DND-41 (cell line): ENCODE measurements around the gene DNAH17.

Experiments used
- ATAC-seq: fragments of 200-7000 bp; cut with Tn5 transposase; 3 replicates; pipeline ENCODE4 v1.9.1; 2021; ENCODE audit warnings: low read depth; ENCODE audit not compliant: insufficient read depth
- DNase-seq: peaks from one replicate; pipeline ENCODE4 v3.0.0-alpha.2; 2020
- H2AFZ ChIP-seq: 2 replicates; pipeline ENCODE4 v1.6.0; 2012; ENCODE audit warnings: low read depth, low read length
- H3K27ac ChIP-seq: 2 replicates; pipeline ENCODE4 v1.5.1; 2012; ENCODE audit warnings: low read length, inconsistent platforms
- H3K27me3 ChIP-seq: fragments of 200-600 bp; sonication (generic); 2 replicates; pipeline ENCODE4 v1.6.0; 2012; ENCODE audit warnings: low read length, mild to moderate bottlenecking, inconsistent platforms; ENCODE audit not compliant: insufficient read depth, poor library complexity
- H3K36me3 ChIP-seq: 2 replicates; pipeline ENCODE4 v1.5.1; 2012; ENCODE audit warnings: low read length, inconsistent platforms; ENCODE audit not compliant: insufficient read depth
- H3K4me1 ChIP-seq: 2 replicates; pipeline ENCODE4 v1.5.1; 2012; ENCODE audit warnings: mild to moderate bottlenecking, low read length; ENCODE audit not compliant: insufficient read depth
- H3K4me2 ChIP-seq: 2 replicates; pipeline ENCODE4 v1.6.0; 2012; ENCODE audit warnings: mild to moderate bottlenecking, moderate library complexity, low read length, inconsistent platforms; ENCODE audit not compliant: insufficient read depth
- H3K4me3 ChIP-seq, 2 experiments: fragments of 200-600 bp in 1 of 2; shearing (Covaris generic) in 1 of 2; 2 replicates each; pipeline ENCODE4 v1.5.1; 2012 to 2016; ENCODE audit warnings: inconsistent platforms in 2 of 2, low read length in 2 of 2, mild to moderate bottlenecking in 2 of 2, low read depth in 1 of 2, moderate library complexity in 1 of 2
- H3K79me2 ChIP-seq: 2 replicates; pipeline ENCODE4 v1.6.0; 2012; ENCODE audit warnings: low read length, inconsistent platforms; ENCODE audit not compliant: insufficient read depth
- H3K9ac ChIP-seq: 2 replicates; pipeline ENCODE4 v1.6.0; 2012; ENCODE audit warnings: low read depth, mild to moderate bottlenecking, inconsistent platforms, low read length, moderate library complexity
- H3K9me3 ChIP-seq: 2 replicates; pipeline ENCODE4 v1.5.1; 2012; ENCODE audit warnings: low read length, moderate library complexity, mild to moderate bottlenecking, inconsistent platforms; ENCODE audit not compliant: insufficient read depth, severe bottlenecking
- H4K20me1 ChIP-seq: 2 replicates; pipeline ENCODE4 v1.6.0; 2012; ENCODE audit warnings: low read length; ENCODE audit not compliant: insufficient read depth
- EZH2 ChIP-seq: IDR thresholded peaks from 3 replicates; pipeline ENCODE4 v1.6.1; 2012; ENCODE audit warnings: borderline replicate concordance, low read depth, mild to moderate bottlenecking, moderate library complexity, low read length, inconsistent platforms; ENCODE audit not compliant: severe bottlenecking
- TF ChIP-seq, protein P1 (sequence below): IDR thresholded peaks from 2 replicates; pipeline ENCODE4 v1.5.1; 2012; ENCODE audit warnings: borderline replicate concordance, low read length, moderate library complexity, mild to moderate bottlenecking; ENCODE audit not compliant: poor library complexity, severe bottlenecking; ENCODE audit errors: extremely low read depth

DNAH17 gene

DNA sequence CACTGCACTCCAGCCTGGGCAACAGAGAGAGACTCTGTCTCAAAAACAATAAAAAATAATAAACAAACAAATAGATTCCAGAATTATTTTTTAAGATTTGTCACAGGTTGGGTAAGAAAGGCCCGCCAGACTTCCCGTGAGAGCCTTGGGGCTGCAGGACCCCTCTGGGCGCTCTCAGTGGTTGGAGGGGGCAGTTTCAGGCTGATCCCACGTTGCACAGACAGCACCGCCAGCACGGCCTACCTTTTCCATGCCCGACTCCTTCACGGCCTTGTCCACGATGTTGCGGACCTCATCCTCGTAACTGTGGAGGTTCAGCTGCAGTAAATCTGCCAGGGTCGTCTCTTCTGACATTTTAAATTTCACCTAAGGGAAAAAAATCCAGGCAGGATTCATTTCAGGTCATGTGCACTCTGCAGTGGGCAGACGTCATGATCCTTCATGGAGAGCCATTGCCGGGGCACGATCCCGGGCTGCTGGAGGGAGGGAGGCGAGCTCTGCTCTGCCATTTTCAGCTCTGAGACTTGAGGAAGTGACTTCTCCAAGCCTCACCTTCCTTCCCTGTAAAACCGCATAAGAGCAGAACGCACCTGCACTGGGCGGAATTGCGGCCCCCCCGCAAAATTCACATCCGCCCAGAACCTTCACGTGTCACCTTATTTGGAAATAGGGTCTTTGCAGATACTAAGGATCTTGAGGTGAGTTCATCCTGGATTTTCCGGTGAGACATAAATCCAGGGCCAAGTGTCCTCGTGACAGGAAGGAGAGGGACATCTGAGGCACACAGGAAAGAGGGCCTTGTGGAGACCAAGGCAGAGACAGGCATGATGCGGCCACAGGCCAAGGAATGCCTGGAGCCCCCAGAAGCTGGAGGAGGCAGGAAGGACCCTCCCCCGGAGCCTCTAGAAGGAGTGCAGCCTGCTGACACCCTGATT lies 66.8 kb downstream of the DNAH17 start:
- no peak overlapping the region for H3K9ac ChIP-seq
- H2AFZ ChIP-seq: no peak overlapping the region
- no peak for TF ChIP-seq EZH2
- TF ChIP-seq, protein P1, sequence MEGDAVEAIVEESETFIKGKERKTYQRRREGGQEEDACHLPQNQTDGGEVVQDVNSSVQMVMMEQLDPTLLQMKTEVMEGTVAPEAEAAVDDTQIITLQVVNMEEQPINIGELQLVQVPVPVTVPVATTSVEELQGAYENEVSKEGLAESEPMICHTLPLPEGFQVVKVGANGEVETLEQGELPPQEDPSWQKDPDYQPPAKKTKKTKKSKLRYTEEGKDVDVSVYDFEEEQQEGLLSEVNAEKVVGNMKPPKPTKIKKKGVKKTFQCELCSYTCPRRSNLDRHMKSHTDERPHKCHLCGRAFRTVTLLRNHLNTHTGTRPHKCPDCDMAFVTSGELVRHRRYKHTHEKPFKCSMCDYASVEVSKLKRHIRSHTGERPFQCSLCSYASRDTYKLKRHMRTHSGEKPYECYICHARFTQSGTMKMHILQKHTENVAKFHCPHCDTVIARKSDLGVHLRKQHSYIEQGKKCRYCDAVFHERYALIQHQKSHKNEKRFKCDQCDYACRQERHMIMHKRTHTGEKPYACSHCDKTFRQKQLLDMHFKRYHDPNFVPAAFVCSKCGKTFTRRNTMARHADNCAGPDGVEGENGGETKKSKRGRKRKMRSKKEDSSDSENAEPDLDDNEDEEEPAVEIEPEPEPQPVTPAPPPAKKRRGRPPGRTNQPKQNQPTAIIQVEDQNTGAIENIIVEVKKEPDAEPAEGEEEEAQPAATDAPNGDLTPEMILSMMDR: no peak
- no peaks in the 10 kb centered on the region for H3K4me1 ChIP-seq
- no peak overlapping the region for H3K27ac ChIP-seq
- no peak for ATAC-seq
- no peaks in the 10 kb centered on the region for H3K36me3 ChIP-seq
- no peak for DNase-seq
- H3K9me3 ChIP-seq: no peaks in the 10 kb centered on the region
- no peaks in the 10 kb centered on the region for H3K27me3 ChIP-seq
- no peak overlapping the region for H3K4me2 ChIP-seq
- no peak overlapping the region for H3K4me3 ChIP-seq
- H4K20me1 ChIP-seq: no peaks in the 10 kb centered on the region
- no peaks in the 10 kb centered on the region for H3K79me2 ChIP-seq

DNA sequence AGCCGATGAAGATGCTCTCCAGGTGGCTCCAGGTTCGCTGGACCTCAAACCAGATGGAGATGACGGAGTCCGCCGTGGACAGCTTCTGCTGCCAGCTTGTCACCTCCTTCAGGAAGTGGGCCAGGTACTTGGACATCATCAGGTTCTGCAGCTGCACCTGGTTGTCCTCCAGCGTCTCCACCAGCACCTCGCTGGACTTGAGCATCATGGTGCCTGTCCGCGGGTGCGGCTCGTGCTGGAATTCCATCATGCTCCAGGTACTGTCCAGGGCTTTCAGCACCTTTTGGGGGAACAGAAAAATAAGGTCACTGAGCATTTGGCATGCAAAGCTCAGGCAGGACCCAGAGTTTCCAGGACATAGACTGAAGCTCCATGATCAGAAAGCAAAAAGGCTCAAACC lies 69.7 kb downstream of the DNAH17 start:
- Histone ChIP-seq H3K9ac (no peak overlapping the region), H3K79me2 (no peaks in the 10 kb centered on the region), H3K36me3 (no peaks in the 10 kb centered on the region), H3K27me3 (no peaks in the 10 kb centered on the region), H3K4me2 (no peak overlapping the region), H4K20me1 (no peaks in the 10 kb centered on the region), H3K9me3 (no peaks in the 10 kb centered on the region), H3K4me1 (no peaks in the 10 kb centered on the region), H2AFZ (no peak overlapping the region), H3K27ac (no peak overlapping the region), H3K4me3 (no peak overlapping the region)
- no peak for TF ChIP-seq EZH2
- TF ChIP-seq, protein P1: no peak
- ATAC-seq (no peak), DNase-seq (no peak)

DNA sequence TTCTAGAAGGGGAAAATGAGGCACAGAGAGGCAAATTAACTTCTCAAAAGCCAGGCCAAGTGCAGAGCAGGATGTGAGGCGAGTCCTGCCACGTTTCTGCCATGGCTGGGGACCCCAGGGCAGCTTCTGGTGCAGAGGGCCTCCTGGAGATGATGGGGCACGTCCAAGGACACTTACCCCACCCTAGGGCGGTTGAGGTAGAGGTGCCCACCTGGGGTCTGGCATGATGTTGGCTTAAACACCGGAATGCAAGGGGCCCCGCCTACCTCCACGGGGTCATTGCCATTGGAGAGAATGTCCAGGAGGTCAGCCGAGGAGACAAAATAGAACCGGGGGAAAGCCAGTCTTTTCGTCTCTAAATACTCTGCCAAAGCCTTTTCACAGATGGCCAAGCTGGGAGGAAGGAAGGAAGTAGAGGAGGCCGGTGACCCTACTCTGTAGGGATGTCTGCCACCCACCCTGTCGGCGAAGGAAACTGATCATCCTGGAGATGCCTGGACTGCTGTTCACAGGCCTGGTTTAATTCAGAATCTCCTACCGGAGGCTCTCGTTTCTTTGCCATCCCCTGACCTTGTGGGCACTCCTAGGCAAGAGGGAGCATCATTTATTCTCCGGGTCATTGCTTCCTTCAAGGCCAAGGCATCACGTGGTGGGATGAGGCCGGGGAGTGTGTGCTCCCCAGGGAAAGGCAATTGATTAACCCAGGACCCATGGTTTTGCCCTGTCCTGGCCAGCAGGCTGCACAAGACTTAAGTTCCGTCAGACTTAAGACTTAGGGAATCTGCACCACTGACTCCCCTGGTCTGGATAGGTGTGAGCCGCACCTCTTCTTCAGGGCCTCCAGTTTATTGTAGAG lies 70.5 kb downstream of the DNAH17 start:
- no peaks in the 10 kb centered on the region for H3K79me2 ChIP-seq
- H3K27ac ChIP-seq: no peak overlapping the region
- no peaks in the 10 kb centered on the region for H4K20me1 ChIP-seq
- H3K4me2 ChIP-seq: no peak overlapping the region
- TF ChIP-seq EZH2: no peak
- TF ChIP-seq, protein P1: no peak
- H2AFZ ChIP-seq: no peak overlapping the region
- no peak overlapping the region for H3K4me3 ChIP-seq
- DNase-seq (no peak), ATAC-seq (no peak)
- H3K9ac ChIP-seq: no peak overlapping the region
- H3K4me1 ChIP-seq: no peaks in the 10 kb centered on the region
- no peaks in the 10 kb centered on the region for H3K27me3 ChIP-seq
- no peaks in the 10 kb centered on the region for H3K36me3 ChIP-seq
- no peaks in the 10 kb centered on the region for H3K9me3 ChIP-seq
